Memory B cell (primary cell): ENCODE data around the gene ZNF689.

Source experiments
- ATAC-seq: fragments of 150-1000 bp; cut with Tn5 transposase; 2 replicates; pipeline ENCODE4 v1.10.0; 2021; ENCODE audit warnings: low read depth, mild to moderate bottlenecking, moderate library complexity
- DNase-seq, 2 donors: peaks; one replicate each; pipeline ENCODE4 v3.0.0; 2022; ENCODE audit warnings: low spot score in 2 of 2
- H3K27ac Mint-ChIP-seq: one replicate; pipeline ENCODE4 v1.8.0; 2022; ENCODE audit warnings: mild to moderate bottlenecking, moderate library complexity, mixed read lengths
- H3K27me3 Mint-ChIP-seq: one replicate; pipeline ENCODE4 v1.8.0; 2022; ENCODE audit warnings: mixed read lengths
- H3K36me3 Mint-ChIP-seq: one replicate; pipeline ENCODE4 v1.8.0; 2022; ENCODE audit warnings: mild to moderate bottlenecking, mixed read lengths
- H3K4me1 Mint-ChIP-seq: one replicate; pipeline ENCODE4 v1.8.0; 2022; ENCODE audit warnings: mixed read lengths
- H3K4me3 Mint-ChIP-seq: one replicate; pipeline ENCODE4 v1.8.0; 2022; ENCODE audit warnings: mild to moderate bottlenecking, moderate library complexity, mixed read lengths
- H3K9me3 Mint-ChIP-seq: one replicate; pipeline ENCODE4 v1.8.0; 2022; ENCODE audit warnings: mixed read lengths

The ZNF689 gene

DNA sequence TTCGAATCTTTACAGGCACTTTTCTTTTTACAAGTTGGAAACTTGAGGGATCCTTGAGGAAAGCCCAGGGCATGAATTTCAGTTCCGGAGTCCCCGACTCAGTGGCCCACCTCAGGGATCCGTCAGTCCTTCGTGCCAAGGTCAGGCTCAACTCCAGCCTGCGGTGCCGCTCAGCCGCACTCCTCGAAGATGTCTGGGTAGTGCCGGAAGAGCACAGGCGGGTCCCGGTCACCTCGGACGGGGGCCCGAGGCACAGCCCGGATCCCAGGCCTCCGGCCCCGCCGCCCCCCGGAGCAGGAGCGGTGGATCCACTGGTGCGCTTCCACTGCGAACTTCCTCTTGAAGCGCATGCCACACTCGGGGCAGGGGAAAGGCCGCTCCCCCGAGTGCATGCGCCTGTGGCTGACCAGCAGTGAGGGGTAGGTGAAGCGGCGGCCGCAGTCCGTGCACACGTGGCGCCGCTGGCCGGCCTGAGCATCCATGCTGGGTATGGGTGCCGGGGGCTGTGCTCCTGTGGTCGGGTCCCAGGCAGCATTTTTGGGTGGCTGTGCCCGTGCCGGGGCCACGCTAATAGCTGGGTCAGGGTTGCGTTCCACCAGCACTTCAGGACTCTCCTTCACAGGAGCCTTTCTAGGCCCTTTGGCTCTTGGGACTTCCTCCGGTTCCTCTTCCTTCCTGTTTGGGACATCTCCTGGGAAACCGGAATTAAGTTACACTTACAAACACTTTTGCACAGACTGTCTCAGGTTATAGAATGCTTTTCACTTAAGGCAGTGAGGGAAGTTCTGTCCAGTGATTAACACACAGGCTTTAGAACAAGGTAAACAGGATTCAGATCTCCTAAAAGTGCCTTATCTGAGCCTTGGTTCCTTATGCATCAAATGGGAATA, 40.2 kb downstream of the ZNF689 start:
- no peaks in the 10 kb centered on the region for H3K36me3 Mint-ChIP-seq
- H3K27me3 Mint-ChIP-seq = no peaks in the 10 kb centered on the region
- H3K4me1 Mint-ChIP-seq = peaks cover 25% of the 10 kb centered on the region
- H3K9me3 Mint-ChIP-seq = no peaks in the 10 kb centered on the region
- peak overlapping the region; percentile 86 for H3K4me3 Mint-ChIP-seq
- ATAC-seq = no peak
- no peak for DNase-seq
- H3K27ac Mint-ChIP-seq = no peak overlapping the region

DNA sequence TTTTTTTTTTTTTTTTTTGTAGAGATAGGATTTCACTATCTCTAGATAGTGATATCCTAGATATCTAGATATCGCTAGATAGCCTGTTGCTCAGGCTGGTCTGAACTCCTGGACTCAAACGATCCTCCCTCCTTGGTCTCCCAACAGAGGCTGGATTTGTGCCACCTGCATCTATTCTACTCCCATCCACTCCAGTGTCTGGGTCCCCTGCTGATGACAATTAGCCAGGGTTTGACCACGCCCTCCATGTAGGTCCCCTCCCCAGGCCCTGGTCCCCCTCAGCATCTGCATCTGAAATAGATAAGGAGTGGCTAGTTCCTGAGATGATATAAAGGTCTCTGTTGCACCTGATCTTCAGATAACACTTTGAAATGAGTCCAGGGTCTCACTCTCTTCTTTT, 40.9 kb downstream of the ZNF689 start:
- H3K27me3 Mint-ChIP-seq = no peaks in the 10 kb centered on the region
- DNase-seq (no peak), ATAC-seq (no peak)
- no peaks in the 10 kb centered on the region for H3K9me3 Mint-ChIP-seq
- no peak overlapping the region for H3K27ac Mint-ChIP-seq
- no peaks in the 10 kb centered on the region for H3K36me3 Mint-ChIP-seq
- peaks cover 25% of the 10 kb centered on the region for H3K4me1 Mint-ChIP-seq
- H3K4me3 Mint-ChIP-seq = no peak overlapping the region

- Mint-ChIP-seq H3K27ac (peak overlapping the region; percentile 91), H3K36me3 (no peaks in the 10 kb centered on the region), H3K4me1 (peaks cover 23% of the 10 kb centered on the region), H3K27me3 (no peaks in the 10 kb centered on the region), H3K4me3 (peak overlapping the region; percentile 59), H3K9me3 (no peaks in the 10 kb centered on the region)
- DNase-seq = peak in 1 of 2 donors; percentile 38
- ATAC-seq = peak; percentile 25
Observed at GRCh38 chr16:30567991-30568638, 42.1 kb downstream of the ZNF689 start.

- ATAC-seq = no peak
- Mint-ChIP-seq H3K4me3 (no peak overlapping the region), H3K27me3 (no peaks in the 10 kb centered on the region), H3K27ac (peak overlapping the region; percentile 91), H3K36me3 (no peaks in the 10 kb centered on the region), H3K9me3 (no peaks in the 10 kb centered on the region), H3K4me1 (peaks cover 22% of the 10 kb centered on the region)
- no peak for DNase-seq
Observed at GRCh38 chr16:30567160-30567990, 42.8 kb downstream of the ZNF689 start.

DNA sequence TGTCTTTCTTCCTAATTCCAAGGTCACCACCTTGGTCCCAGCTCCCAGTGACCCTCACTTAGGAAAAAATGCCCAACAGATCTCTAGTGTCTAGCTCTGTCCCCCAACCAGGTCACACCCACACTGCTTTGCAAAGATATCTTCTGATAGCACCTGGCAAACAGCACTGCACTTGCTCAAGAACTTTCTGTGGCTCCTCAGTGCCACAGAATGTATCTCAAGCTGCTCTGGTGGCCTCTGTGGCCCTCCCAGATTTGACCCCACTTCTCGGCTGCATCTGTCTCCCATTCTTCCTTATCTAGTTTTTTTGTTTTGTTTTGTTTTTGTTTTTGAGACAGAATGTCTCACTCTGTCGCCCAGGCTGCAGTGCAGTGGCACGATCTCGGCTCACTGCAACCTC, 43.7 kb downstream of the ZNF689 start:
- Mint-ChIP-seq H3K36me3 (no peaks in the 10 kb centered on the region), H3K4me3 (no peak overlapping the region), H3K27ac (no peak overlapping the region), H3K4me1 (peaks cover 19% of the 10 kb centered on the region), H3K27me3 (no peaks in the 10 kb centered on the region), H3K9me3 (no peaks in the 10 kb centered on the region)
- ATAC-seq (no peak), DNase-seq (no peak)

DNA sequence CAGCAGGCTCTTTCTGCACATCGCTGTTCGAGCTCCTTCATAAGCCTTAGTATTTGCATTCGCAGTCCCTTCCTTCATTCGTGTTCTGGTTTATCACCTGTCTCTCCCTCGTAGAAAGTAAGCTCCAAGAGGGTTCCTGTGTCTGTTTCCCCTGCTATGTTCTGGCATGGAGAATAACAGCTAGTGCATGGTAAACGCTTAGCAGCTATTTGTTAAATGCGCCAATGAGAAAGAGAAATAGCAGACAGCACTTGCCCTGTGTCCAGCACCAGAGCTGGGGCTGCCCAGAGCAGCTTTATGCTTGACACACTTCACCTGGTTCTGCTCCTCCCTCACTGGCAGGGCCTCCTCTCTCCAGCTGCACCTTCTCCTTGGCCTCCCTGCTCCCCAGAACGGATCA, 44.2 kb downstream of the ZNF689 start:
- H3K27ac Mint-ChIP-seq = no peak overlapping the region
- ATAC-seq (no peak), DNase-seq (no peak)
- H3K4me3 Mint-ChIP-seq = no peak overlapping the region
- no peaks in the 10 kb centered on the region for H3K36me3 Mint-ChIP-seq
- H3K27me3 Mint-ChIP-seq = no peaks in the 10 kb centered on the region
- H3K9me3 Mint-ChIP-seq = no peaks in the 10 kb centered on the region
- H3K4me1 Mint-ChIP-seq = peaks cover 17% of the 10 kb centered on the region

DNA sequence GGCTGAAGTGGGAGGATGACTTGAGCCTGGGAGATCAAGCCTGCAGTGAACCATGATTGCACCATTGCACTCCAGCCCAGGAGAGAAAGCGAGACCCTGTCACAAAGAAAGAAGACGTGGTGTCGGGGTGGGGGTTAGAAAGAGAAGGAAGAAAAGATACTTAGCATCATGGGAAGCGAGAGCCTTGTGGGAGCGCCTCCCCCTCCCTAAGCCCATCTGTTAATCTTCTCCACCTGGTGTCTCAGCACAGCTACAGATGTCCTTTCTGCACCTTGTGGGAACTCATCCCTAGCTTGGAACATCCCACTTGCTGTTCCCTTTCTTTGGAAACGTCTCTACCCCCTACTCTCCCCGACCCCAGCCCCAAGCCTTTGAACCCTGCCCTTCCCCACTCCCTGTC, 44.7 kb downstream of the ZNF689 start:
- H3K9me3 Mint-ChIP-seq = no peaks in the 10 kb centered on the region
- no peaks in the 10 kb centered on the region for H3K36me3 Mint-ChIP-seq
- peaks cover 15% of the 10 kb centered on the region for H3K4me1 Mint-ChIP-seq
- H3K27ac Mint-ChIP-seq = no peak overlapping the region
- no peak overlapping the region for H3K4me3 Mint-ChIP-seq
- ATAC-seq (no peak), DNase-seq (no peak)
- no peaks in the 10 kb centered on the region for H3K27me3 Mint-ChIP-seq

DNA sequence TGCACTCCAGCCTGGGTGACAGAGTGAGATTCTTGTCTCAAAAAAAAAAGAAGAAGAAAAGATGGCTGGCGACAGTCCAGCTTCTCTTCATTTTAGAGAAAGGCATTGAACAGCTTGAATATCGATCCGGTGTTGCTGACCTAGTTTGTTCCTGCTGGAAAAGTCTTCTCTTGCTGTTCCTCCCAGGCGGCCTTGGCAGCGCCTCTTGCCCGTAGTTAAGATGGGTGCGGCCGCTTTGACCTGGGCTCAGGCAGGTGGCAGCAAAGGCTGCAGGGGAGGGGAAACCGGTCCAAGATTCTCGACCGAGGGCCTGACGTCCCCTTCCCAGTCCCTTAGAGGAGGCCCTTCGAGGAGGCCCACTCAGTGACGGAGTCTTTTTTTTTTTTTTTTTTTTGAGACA, 48.2 kb downstream of the ZNF689 start:
- Mint-ChIP-seq H3K4me1 (peaks cover 5% of the 10 kb centered on the region), H3K4me3 (peak overlapping the region; percentile 94), H3K27ac (peak overlapping the region; percentile 95), H3K36me3 (no peaks in the 10 kb centered on the region), H3K27me3 (no peaks in the 10 kb centered on the region), H3K9me3 (no peaks in the 10 kb centered on the region)
- no peak for ATAC-seq
- DNase-seq = no peak

GRCh38 chr16:30561089-30561816, 48.9 kb downstream of the ZNF689 start:
- ATAC-seq = no peak
- Mint-ChIP-seq H3K9me3 (no peaks in the 10 kb centered on the region), H3K27me3 (no peaks in the 10 kb centered on the region), H3K36me3 (no peaks in the 10 kb centered on the region), H3K27ac (peak overlapping the region; percentile 95), H3K4me1 (peaks cover 6% of the 10 kb centered on the region), H3K4me3 (peak overlapping the region; percentile 94)
- DNase-seq = peak; percentile 25 to 41

- ATAC-seq = no peak
- Mint-ChIP-seq H3K27me3 (no peaks in the 10 kb centered on the region), H3K4me1 (peaks cover 10% of the 10 kb centered on the region), H3K4me3 (peak overlapping the region; percentile 8), H3K9me3 (no peaks in the 10 kb centered on the region), H3K27ac (peak overlapping the region; percentile 35), H3K36me3 (no peaks in the 10 kb centered on the region)
- DNase-seq = no peak
Observed at GRCh38 chr16:30559690-30560089, 50.5 kb downstream of the ZNF689 start.

DNA sequence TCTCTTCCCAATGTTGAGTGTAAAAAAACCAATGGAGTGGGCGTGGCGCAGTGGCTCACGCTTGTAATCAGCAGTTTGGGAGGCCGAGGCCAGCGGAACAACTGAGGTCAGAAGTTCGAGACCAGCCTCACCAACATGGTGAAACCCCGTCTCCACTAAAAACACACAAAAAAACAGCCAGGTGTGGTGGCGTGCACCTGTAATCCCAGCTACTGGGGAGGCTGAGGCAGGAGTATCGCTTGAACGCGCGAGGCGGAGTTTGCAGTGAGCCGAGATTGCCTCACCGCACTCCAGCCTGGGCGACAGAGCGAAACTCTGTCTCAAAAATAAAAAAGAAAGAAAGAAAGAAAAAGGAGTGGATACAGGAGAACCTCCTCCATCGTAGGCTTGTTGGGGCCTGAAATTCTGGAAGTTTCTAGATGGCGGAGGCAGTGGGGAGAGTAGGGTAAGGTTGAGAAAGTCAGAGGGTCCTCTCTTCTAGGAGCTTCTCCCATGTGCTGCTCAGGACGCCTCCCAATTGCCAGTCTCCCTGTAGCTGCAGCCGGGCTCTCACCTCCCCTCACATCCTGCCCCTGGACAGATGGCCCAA, 51.3 kb downstream of the ZNF689 start:
- Mint-ChIP-seq H3K9me3 (no peaks in the 10 kb centered on the region), H3K27ac (peak overlapping the region; percentile 92), H3K27me3 (no peaks in the 10 kb centered on the region), H3K4me3 (peak overlapping the region; percentile 89), H3K4me1 (peaks cover 12% of the 10 kb centered on the region), H3K36me3 (peaks cover 5% of the 10 kb centered on the region)
- DNase-seq (no peak), ATAC-seq (no peak)

- peaks cover 17% of the 10 kb centered on the region for H3K4me1 Mint-ChIP-seq
- H3K36me3 Mint-ChIP-seq = peaks cover 5% of the 10 kb centered on the region
- ATAC-seq = peak; percentile 88
- peak within 1 kb of the TSS; percentile 89 for H3K4me3 Mint-ChIP-seq
- peak within 1 kb of the TSS; percentile 92 for H3K27ac Mint-ChIP-seq
- peak; percentile 85 to 92 for DNase-seq
- no peaks in the 10 kb centered on the region for H3K27me3 Mint-ChIP-seq
- H3K9me3 Mint-ChIP-seq = no peaks in the 10 kb centered on the region
Observed at GRCh38 chr16:30557957-30558788, 52.0 kb downstream of the ZNF689 start, which contains the start of gene ZNF764. ZNF764 (minus strand) TSS chr16:30558374; CDS start chr16:30558182, 192 bp downstream.

DNA sequence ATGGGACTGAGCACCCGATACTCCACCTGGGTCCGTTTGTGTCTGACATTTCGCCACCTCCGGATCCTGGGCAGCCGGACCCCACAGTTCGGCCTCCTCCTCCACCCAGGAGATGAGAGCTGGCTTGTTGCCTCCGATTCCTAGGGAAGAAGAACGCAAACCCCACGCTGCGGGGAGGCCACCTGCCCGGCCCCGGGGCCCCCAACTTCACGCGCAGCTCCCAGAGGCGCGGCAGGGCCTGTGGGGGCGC, 52.6 kb downstream of the ZNF689 start:
- Mint-ChIP-seq H3K27ac (peak overlapping the region; percentile 92), H3K4me1 (peaks cover 21% of the 10 kb centered on the region), H3K9me3 (no peaks in the 10 kb centered on the region), H3K27me3 (no peaks in the 10 kb centered on the region), H3K4me3 (peak overlapping the region; percentile 89), H3K36me3 (peaks cover 5% of the 10 kb centered on the region)
- DNase-seq = no peak
- no peak for ATAC-seq
